Testis (tissue), 2 donors: ENCODE data around the gene SLC16A7.

Source experiments
- CTCF ChIP-seq, 3 experiments: fragments of 450-650 bp in 2 of 3; fragments of 200-600 bp in 1 of 3; sonication (generic) in 1 of 3; IDR thresholded peaks; one replicate each; pipeline ENCODE4 v1.5.1; 2016 to 2019; ENCODE audit warnings: antibody characterized with exemption in 3 of 3, mild to moderate bottlenecking in 2 of 3, moderate library complexity in 1 of 3
- POLR2A ChIP-seq: fragments of 450-650 bp; IDR thresholded peaks from one replicate; pipeline ENCODE4 v1.6.1; 2017; ENCODE audit warnings: antibody characterized with exemption, mild to moderate bottlenecking, moderate library complexity

DNA sequence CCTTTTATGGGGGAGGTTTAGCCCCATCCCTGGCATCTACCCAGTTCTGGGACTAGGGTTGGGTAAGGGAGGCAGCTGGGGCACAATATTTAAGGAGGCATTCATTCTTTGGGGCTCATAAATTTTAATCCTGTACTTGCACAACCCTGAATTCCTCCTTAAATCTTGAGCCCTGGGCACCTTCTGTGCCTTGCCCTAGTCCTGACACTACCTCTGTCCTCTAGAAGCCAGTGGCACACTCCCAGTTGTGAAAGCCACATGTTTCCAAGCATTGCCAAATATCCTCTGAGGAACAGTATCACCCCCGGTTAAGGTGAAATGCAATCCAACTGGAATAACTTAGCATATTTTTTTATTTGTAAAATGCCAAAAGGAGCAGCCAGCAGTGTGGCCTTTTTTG, 36.6 kb downstream of the SLC16A7 start:
- TF ChIP-seq CTCF (IDR thresholded peaks at IDR 0.05) (no peak), POLR2A (no peak)
